GM21360 (cell line): ENCODE data around the gene CHRDL1.
"Not testable (repeated sequence)": the region's sequence is repeated elsewhere in the genome, so short reads cannot be mapped to it uniquely, and the experiment has no call there.

Experiments used
- ATAC-seq: cut with Tn5 transposase; IDR thresholded peaks from one replicate; pipeline ENCODE4 v1.9.1; 2021; ENCODE audit warnings: mild to moderate bottlenecking, moderate library complexity; ENCODE audit not compliant: unreplicated experiment

The CHRDL1 gene

GRCh38 chrX:110795645-110796406, at the start of gene CHRDL1:
CHRDL1 (minus strand) TSS chrX:110795817; CDS start chrX:110792181, 3,636 bp downstream.
- ATAC-seq = no peak

GRCh38 chrX:110836982-110837381, 41.4 kb upstream of the CHRDL1 start:
- no peak for ATAC-seq

- no peak for ATAC-seq
Measured at GRCh38 chrX:110836451-110836850, 40.8 kb upstream of the CHRDL1 start.

GRCh38 chrX:110836001-110836400, 40.4 kb upstream of the CHRDL1 start:
- no peak for ATAC-seq

GRCh38 chrX:110825972-110826371, 30.4 kb upstream of the CHRDL1 start:
- no peak for ATAC-seq

- not testable (repeated sequence) for ATAC-seq
Measured at GRCh38 chrX:110816543-110816942, 20.9 kb upstream of the CHRDL1 start.

GRCh38 chrX:110806145-110806544, 10.5 kb upstream of the CHRDL1 start:
- ATAC-seq = no peak

GRCh38 chrX:110805303-110805702, 9.7 kb upstream of the CHRDL1 start:
- ATAC-seq = no peak

- ATAC-seq = no peak
Measured at GRCh38 chrX:110804446-110804845, 8.8 kb upstream of the CHRDL1 start.

- no peak for ATAC-seq
Measured at GRCh38 chrX:110803506-110803905, 7.9 kb upstream of the CHRDL1 start.

- no peak for ATAC-seq
Measured at GRCh38 chrX:110796407-110796697, 735 bp upstream of the CHRDL1 start.

- no peak for ATAC-seq
Measured at GRCh38 chrX:110794601-110795000, 1.0 kb downstream of the CHRDL1 start.

GRCh38 chrX:110791071-110791470, 4.5 kb downstream of the CHRDL1 start:
- ATAC-seq = no peak

GRCh38 chrX:110786486-110786885, 9.1 kb downstream of the CHRDL1 start:
- no peak for ATAC-seq

- no peak for ATAC-seq
Measured at GRCh38 chrX:110759785-110760184, 35.8 kb downstream of the CHRDL1 start.

- ATAC-seq = no peak
Measured at GRCh38 chrX:110758781-110759422, 36.7 kb downstream of the CHRDL1 start.

- no peak for ATAC-seq
Measured at GRCh38 chrX:110755611-110756010, 40.0 kb downstream of the CHRDL1 start.

GRCh38 chrX:110755061-110755460, 40.6 kb downstream of the CHRDL1 start:
- no peak for ATAC-seq

- ATAC-seq = no peak
Measured at GRCh38 chrX:110750526-110751189, 45.0 kb downstream of the CHRDL1 start.

GRCh38 chrX:110748256-110748806, 47.3 kb downstream of the CHRDL1 start:
- no peak for ATAC-seq

- no peak for ATAC-seq
Measured at GRCh38 chrX:110746014-110746413, 49.6 kb downstream of the CHRDL1 start.

- no peak for ATAC-seq
Measured at GRCh38 chrX:110745288-110745687, 50.3 kb downstream of the CHRDL1 start.
